22Rv1 (cell line): ENCODE data around the gene LITAF.

Experiments used
- CTCF ChIP-seq: fragments of 450-650 bp; IDR thresholded peaks from 2 replicates; pipeline ENCODE4 v1.5.1; 2017; ENCODE audit warnings: mild to moderate bottlenecking
- ZFX ChIP-seq: fragments of 450-650 bp; IDR thresholded peaks from 2 replicates; pipeline ENCODE4 v1.6.1; 2017; ENCODE audit warnings: antibody characterized with exemption, borderline replicate concordance

DNA sequence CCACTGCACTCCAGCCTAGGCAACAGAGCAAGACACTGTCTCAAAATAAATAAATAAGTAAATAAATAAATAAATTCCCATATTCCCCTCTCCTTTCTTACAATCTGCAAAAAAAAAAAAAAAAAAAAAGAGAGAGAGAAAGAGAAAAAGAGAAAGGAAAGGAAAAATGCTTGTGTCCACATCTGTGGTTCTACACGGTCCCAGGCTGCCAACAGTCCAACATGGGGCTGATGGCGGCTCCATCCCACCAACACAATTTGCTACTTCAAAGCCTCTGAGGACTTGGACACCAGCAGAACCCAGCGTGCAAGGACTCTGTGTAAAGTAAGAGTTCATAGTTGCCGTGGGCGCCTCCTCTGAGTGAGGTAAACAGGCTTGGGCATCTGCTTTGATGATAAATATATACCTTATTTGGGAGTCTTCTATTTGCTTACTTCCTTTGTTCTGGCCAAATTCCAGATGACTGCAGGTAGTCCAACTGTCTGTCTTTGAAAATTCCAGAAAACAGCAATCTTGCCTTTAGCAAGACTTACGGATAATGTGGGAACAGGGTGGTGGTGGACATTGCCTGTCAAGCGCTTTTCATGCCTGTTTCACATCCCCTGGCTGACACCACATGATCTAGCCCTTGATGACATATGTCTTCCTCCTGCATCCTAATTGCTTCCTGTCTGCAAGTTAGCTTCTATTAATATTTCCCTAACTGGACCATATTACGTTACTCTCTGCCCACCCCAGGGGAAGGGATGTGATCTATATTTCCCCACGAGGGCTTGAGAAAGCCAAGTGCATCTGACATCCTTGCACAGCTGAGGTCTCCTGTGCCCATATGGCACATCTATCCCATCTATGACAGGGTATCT, 10.1 kb downstream of the LITAF start:
- TF ChIP-seq CTCF (no peak), ZFX (no peak)
